D721Med (cell line): ENCODE results near the gene TGFBR3.

Source experiments
- DNase-seq: peaks from one replicate; pipeline ENCODE4 v3.0.0; 2011; ENCODE audit warnings: low spot score; ENCODE audit not compliant: insufficient read length
- FAIRE-seq: peaks from 2 replicates; lab custom pipeline; 2011; peaks lifted over from hg19 to GRCh38; lab: Jason Lieb, UNC
- TF ChIP-seq, protein P1 (sequence below): IDR thresholded peaks from 2 replicates; pipeline ENCODE4 v1.5.1; 2012; ENCODE audit warnings: mild to moderate bottlenecking, control low read depth; ENCODE audit not compliant: insufficient read depth; ENCODE audit errors: missing control alignments

The TGFBR3 gene

DNA sequence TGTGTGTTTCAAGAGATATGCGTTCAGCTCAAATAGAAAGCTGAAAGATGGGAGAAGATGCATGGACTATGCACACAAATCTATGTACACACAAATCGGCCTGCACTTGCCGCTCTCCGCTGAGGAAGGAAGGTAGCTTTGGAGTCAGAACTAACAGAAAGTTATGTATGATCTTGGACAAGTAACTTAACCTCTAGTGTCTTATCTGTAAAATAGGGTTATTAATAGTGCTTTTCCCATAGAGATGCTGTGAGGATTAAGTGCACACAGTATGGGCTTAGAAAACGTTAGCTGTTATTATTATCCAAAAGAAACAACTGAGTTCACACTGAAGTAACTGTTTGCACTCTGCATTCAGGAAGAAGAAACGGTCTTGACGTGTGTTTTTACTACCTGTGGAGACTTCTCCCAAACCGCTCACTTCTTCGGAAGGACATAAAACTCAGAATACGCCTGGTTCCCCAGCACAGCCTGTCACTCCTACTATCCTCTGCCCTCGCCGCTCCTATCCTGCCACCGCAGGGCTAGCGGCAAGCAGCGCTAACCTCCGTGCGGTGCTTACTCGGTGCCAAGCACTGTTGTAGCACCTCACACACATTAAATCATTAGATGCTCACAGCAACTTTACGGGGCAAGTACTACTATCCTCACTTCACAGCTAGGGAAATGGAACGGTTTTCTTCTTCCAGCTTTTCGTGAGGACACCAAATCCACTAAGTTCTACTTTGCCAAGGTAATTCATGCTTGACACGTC is 1.3 kb downstream of the TGFBR3 start:
- DNase-seq: no peak
- no peak for FAIRE-seq
- TF ChIP-seq, protein P1, sequence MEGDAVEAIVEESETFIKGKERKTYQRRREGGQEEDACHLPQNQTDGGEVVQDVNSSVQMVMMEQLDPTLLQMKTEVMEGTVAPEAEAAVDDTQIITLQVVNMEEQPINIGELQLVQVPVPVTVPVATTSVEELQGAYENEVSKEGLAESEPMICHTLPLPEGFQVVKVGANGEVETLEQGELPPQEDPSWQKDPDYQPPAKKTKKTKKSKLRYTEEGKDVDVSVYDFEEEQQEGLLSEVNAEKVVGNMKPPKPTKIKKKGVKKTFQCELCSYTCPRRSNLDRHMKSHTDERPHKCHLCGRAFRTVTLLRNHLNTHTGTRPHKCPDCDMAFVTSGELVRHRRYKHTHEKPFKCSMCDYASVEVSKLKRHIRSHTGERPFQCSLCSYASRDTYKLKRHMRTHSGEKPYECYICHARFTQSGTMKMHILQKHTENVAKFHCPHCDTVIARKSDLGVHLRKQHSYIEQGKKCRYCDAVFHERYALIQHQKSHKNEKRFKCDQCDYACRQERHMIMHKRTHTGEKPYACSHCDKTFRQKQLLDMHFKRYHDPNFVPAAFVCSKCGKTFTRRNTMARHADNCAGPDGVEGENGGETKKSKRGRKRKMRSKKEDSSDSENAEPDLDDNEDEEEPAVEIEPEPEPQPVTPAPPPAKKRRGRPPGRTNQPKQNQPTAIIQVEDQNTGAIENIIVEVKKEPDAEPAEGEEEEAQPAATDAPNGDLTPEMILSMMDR: no peak

DNA sequence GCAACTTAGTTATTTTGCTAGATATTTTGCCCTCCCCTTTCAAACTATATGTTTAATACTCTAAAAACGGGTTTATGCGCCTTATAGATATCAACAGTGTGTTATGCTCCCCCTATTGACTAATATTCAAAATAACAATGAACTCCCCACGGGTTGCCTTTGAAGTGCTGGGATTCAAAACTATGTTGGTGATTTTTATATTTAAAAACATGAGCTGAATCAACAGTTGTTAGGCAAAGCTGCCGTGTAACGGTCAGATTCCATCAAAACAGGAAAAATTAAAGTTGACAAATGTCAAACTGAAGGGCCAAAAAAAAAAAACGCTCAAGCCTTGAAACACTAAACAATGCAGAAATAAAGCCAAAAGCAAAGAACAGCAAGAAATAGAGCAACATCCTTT is 2.5 kb downstream of the TGFBR3 start:
- TF ChIP-seq, protein P1: peak; percentile 50
- FAIRE-seq (no peak), DNase-seq (peak; percentile 32)

DNA sequence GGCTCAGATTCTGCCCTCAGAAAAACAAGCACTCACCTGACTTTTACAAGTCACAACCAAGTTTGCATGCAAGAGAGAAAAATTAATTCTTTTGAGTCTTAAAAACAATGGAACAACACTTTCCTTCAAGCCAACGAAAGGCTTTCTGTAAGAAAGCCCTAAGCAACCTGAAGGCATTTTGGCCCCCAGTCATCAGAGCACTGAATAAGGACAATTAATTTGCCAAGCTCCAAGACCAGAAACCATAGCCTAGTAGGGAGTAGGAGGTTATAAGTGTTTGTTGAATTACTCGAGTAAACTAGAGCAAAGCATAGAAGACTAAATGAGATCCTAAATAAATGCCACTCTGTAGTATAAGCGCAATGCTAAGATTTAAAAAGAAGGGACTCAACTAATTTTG is 4.7 kb downstream of the TGFBR3 start:
- FAIRE-seq (no peak), DNase-seq (no peak)
- TF ChIP-seq, protein P1: no peak

DNA sequence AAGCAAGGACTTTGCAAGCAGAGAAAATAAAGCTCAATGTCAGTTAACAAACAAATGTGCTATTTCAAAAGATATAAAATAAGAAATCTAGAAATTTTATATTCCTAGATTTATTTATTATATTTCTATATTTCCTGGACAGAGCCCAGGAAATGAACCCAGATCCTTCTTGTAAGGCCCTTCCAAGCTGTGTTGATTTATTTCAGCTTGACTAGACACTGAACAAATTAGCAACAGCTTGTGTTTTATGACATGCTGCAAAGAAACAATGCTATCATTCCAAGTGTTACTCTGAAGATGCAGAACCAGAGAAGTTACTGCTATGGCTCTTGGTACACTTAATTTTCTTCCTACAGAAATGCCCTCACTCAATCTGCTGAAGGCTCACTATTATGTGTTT is 6.2 kb downstream of the TGFBR3 start:
- TF ChIP-seq, protein P1: no peak
- FAIRE-seq (no peak), DNase-seq (no peak)

DNA sequence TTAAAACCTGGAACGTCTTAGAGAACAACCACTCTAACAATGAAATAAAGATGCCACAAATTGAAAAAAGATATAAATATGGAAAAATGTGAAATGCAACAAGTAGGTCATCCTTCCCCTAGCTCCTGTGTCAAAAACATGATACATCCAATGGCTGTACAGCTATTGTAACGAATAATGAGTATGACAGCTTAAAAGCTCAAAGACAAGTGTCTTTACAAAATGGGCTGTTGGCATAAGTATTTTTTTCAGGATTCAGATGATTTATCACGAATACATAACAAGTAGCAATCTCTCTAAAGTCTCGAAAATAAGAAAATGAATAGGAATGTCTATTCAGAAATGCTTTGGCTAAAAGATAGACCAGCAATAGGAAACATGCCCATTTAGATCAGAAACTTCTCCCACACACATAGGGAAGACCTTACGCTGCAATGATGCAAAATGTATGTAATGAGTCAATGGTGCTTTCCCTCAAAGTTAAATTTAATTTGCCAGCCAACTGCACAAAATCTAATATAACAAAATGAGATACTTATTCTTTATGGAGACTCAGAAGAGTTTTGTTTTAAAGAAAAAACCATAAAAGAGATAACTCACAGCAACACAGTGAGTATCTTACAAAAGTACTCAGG is 8.3 kb downstream of the TGFBR3 start:
- FAIRE-seq (no peak), DNase-seq (no peak)
- TF ChIP-seq, protein P1: no peak

DNA sequence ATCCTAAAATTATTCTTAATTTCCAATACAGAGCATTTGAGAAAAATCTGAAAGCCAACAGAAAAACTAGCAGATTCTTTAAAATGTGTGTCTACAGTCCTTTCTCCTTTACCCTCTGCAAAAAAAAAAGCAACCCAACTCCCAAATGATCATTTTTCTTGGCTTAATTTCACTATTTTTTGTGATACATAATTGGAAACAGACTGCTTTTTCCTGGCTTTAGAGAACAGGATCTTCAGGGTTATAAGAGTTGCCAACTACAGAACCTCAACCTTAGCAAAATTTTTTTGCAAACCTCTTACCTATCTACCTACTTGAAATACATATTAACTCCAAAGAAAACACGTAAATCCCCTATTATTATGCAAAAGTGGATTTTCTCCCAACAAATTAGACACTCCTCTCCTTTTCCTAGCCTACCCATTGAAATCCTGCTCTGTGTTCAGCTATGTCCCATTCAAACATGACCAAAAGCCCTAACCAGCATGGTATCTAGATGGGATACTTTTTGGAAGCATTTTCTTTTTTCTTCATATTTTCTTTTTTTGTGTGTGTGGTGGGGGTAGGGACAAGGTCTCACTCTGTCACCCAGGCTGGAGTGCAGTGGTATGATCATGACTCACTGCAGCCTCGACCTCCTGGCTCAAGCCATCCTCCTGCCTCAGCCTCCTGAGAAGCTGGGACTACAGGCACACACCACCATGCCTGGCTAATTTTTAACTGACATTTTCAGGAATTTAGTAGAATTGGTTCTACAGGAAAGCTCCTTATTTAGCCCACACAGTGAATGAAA is 9.0 kb downstream of the TGFBR3 start:
- TF ChIP-seq, protein P1: no peak
- DNase-seq: no peak
- no peak for FAIRE-seq
